MG63 (cell line): ENCODE results near the gene GLIS2. TPM values are rescaled to one million over a fixed set of nuclear protein-coding genes. Genes with fewer than 3 reads are reported as not detected.

Source experiments
- DNase-seq: peaks from one replicate; pipeline ENCODE4 v3.0.0-alpha.2; 2020
- H3K27me3 ChIP-seq: fragments of 250-450 bp; sonication (Bioruptor Pico); 2 replicates; pipeline ENCODE4 v1.5.1; 2020; ENCODE audit warnings: mild to moderate bottlenecking, moderate library complexity
- H3K36me3 ChIP-seq: fragments of 250-450 bp; sonication (Bioruptor Pico); 2 replicates; pipeline ENCODE4 v1.5.1; 2020; ENCODE audit warnings: mild to moderate bottlenecking, moderate library complexity
- H3K4me3 ChIP-seq: fragments of 250-450 bp; sonication (Bioruptor Pico); 2 replicates; pipeline ENCODE4 v1.5.1; 2020; ENCODE audit warnings: mild to moderate bottlenecking, moderate library complexity
- H3K9me3 ChIP-seq: fragments of 250-450 bp; sonication (Bioruptor Pico); 2 replicates; pipeline ENCODE4 v1.5.1; 2020; ENCODE audit warnings: mild to moderate bottlenecking, moderate library complexity
- total RNA-seq: library from RNA; depleted of rRNA; stranded (reverse); fragments of >200 nt; shearing (Covaris generic); gene quantifications from 2 replicates; pipeline ENCODE4 v1.2.3, GENCODE V29; 2014; ENCODE audit warnings: low replicate concordance

GLIS2 gene
- total RNA-seq, 1 experiment from 2014 or later = 2.1 TPM

GRCh38 chr16:4290236-4290830, 25.5 kb upstream of the GLIS2 start:
- no peaks in the 10 kb centered on the region for H3K36me3 ChIP-seq
- peak; percentile 79 for DNase-seq
- H3K4me3 ChIP-seq = no peak overlapping the region
- no peaks in the 10 kb centered on the region for H3K9me3 ChIP-seq
- no peaks in the 10 kb centered on the region for H3K27me3 ChIP-seq

- no peak for DNase-seq
- no peak overlapping the region for H3K4me3 ChIP-seq
- H3K27me3 ChIP-seq = no peaks in the 10 kb centered on the region
- no peaks in the 10 kb centered on the region for H3K9me3 ChIP-seq
- no peaks in the 10 kb centered on the region for H3K36me3 ChIP-seq
These were observed 24.2 kb upstream of the GLIS2 start for GRCh38 chr16:4291699-4292098.

GRCh38 chr16:4293181-4293716, 22.6 kb upstream of the GLIS2 start:
- H3K27me3 ChIP-seq = no peaks in the 10 kb centered on the region
- peaks cover 4% of the 10 kb centered on the region; the same call in 1 of the 2 replicates for H3K36me3 ChIP-seq
- H3K9me3 ChIP-seq = no peaks in the 10 kb centered on the region
- H3K4me3 ChIP-seq = no peak overlapping the region
- DNase-seq = no peak

- Histone ChIP-seq H3K9me3 (no peaks in the 10 kb centered on the region), H3K36me3 (peaks cover 9% of the 10 kb centered on the region; the same call in 1 of the 2 replicates), H3K27me3 (no peaks in the 10 kb centered on the region), H3K4me3 (no peak overlapping the region; the same call in 1 of the 2 replicates)
- peak; percentile 87 for DNase-seq
These were observed 21.9 kb upstream of the GLIS2 start for GRCh38 chr16:4293822-4294457.

- peak; percentile 18 for DNase-seq
- H3K27me3 ChIP-seq = no peaks in the 10 kb centered on the region
These were observed 20.3 kb upstream of the GLIS2 start for GRCh38 chr16:4295581-4295980.

GRCh38 chr16:4297480-4297879, 18.4 kb upstream of the GLIS2 start:
- H3K9me3 ChIP-seq = no peaks in the 10 kb centered on the region
- H3K4me3 ChIP-seq = no peak overlapping the region
- peaks cover 19% of the 10 kb centered on the region for H3K36me3 ChIP-seq
- H3K27me3 ChIP-seq = no peaks in the 10 kb centered on the region
- no peak for DNase-seq

More at GRCh38 chr16:4295581-4295980, 20.3 kb upstream of the GLIS2 start:
- no peak overlapping the region for H3K4me3 ChIP-seq
- H3K9me3 ChIP-seq = no peaks in the 10 kb centered on the region
- peaks cover 9% of the 10 kb centered on the region; the same call in 1 of the 2 replicates for H3K36me3 ChIP-seq

- peak; percentile 99 for DNase-seq
- peaks cover 19% of the 10 kb centered on the region for H3K36me3 ChIP-seq
- no peaks in the 10 kb centered on the region for H3K27me3 ChIP-seq
- peak overlapping the region; percentile 11; the same call in 1 of the 2 replicates for H3K4me3 ChIP-seq
- H3K9me3 ChIP-seq = no peaks in the 10 kb centered on the region
These were observed 16.9 kb upstream of the GLIS2 start for GRCh38 chr16:4298761-4299522.

GRCh38 chr16:4301177-4301576, 14.7 kb upstream of the GLIS2 start:
- Histone ChIP-seq H3K27me3 (no peaks in the 10 kb centered on the region), H3K4me3 (no peak overlapping the region), H3K9me3 (no peaks in the 10 kb centered on the region), H3K36me3 (peaks cover 26% of the 10 kb centered on the region)
- DNase-seq = no peak

- Histone ChIP-seq H3K4me3 (no peak overlapping the region), H3K27me3 (no peaks in the 10 kb centered on the region)
- DNase-seq = no peak
These were observed 13.9 kb upstream of the GLIS2 start for GRCh38 chr16:4301968-4302367.

GRCh38 chr16:4303973-4304372, 11.9 kb upstream of the GLIS2 start:
- DNase-seq = no peak
- peaks cover 22% of the 10 kb centered on the region for H3K36me3 ChIP-seq
- H3K9me3 ChIP-seq = no peaks in the 10 kb centered on the region
- no peak overlapping the region for H3K4me3 ChIP-seq
- H3K27me3 ChIP-seq = no peaks in the 10 kb centered on the region

More at GRCh38 chr16:4301968-4302367, 13.9 kb upstream of the GLIS2 start:
- H3K9me3 ChIP-seq = no peaks in the 10 kb centered on the region
- H3K36me3 ChIP-seq = peaks cover 29% of the 10 kb centered on the region

- no peak for DNase-seq
- peak overlapping the region; percentile 71 for H3K4me3 ChIP-seq
These were observed 9.2 kb upstream of the GLIS2 start for GRCh38 chr16:4306470-4307214.

GRCh38 chr16:4307215-4308037, 8.4 kb upstream of the GLIS2 start:
- H3K36me3 ChIP-seq = peaks cover 13% of the 10 kb centered on the region
- H3K9me3 ChIP-seq = no peaks in the 10 kb centered on the region
- no peaks in the 10 kb centered on the region for H3K27me3 ChIP-seq
- DNase-seq = peak; percentile 98
- peak overlapping the region; percentile 71 for H3K4me3 ChIP-seq

More at GRCh38 chr16:4306470-4307214, 9.2 kb upstream of the GLIS2 start:
- peaks cover 16% of the 10 kb centered on the region for H3K36me3 ChIP-seq
- H3K9me3 ChIP-seq = no peaks in the 10 kb centered on the region
- no peaks in the 10 kb centered on the region for H3K27me3 ChIP-seq

- Histone ChIP-seq H3K27me3 (no peaks in the 10 kb centered on the region), H3K9me3 (no peaks in the 10 kb centered on the region), H3K4me3 (no peak overlapping the region), H3K36me3 (peaks cover 13% of the 10 kb centered on the region)
- DNase-seq = no peak
These were observed 6.6 kb upstream of the GLIS2 start for GRCh38 chr16:4309102-4309832.

GRCh38 chr16:4309833-4310266, 6.0 kb upstream of the GLIS2 start:
- H3K9me3 ChIP-seq = no peaks in the 10 kb centered on the region
- H3K36me3 ChIP-seq = peaks cover 13% of the 10 kb centered on the region
- peak; percentile 98 for DNase-seq
- H3K4me3 ChIP-seq = no peak overlapping the region
- H3K27me3 ChIP-seq = no peaks in the 10 kb centered on the region
